Fibroblast of skin of back (primary cell): ENCODE results near the gene KTN1.

Source experiments
- DNase-seq: peaks from one replicate; pipeline ENCODE4 v3.0.0-alpha.2; 2013

The KTN1 gene

DNA sequence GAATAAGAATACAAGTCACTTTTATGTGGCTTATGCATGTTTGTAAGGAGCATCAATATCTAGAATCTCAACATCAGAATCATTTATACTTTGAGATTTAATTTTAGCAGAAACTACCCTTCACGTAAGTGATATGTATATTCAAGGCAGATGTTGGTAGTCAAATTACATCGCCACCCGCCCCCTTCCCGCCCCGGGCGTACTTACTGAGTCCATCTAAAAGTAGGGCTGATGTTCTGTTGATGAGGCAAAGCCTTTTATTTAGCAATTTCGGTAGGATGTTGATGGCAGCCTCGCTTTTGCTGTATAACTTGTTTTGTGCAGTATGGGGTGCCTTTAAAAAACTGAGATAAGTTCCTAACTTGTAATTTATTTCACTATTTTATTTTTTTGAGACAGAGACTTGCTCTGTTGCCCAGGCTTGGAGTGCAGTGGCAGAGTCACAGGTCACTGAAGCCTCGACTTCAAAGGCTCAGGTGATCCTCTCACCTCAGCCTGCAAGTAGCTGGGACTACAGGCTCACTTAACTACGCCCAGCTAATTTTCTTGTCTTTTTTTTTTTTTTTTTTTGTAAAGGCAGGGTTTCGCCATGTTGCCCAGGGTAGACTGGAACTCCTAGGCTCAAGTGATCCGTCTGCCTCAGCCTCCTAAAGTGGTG lies 30.8 kb downstream of the KTN1 start:
- DNase-seq, result no peak

DNA sequence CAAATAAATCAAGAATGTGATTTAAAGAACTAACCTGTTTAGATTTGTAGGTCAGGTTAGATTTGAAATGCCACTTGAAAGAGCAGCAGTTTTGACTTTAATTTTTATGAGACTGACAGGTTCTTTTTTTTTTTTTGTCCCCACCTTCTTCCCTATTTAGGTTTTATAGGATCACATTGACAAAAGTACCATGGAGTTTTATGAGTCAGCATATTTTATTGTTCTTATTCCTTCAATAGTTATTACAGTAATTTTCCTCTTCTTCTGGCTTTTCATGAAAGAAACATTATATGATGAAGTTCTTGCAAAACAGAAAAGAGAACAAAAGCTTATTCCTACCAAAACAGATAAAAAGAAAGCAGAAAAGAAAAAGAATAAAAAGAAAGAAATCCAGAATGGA lies 31.9 kb downstream of the KTN1 start:
- no peak for DNase-seq

GRCh38 chr14:55614304-55614703 lies 34.3 kb downstream of the KTN1 start:
- no peak for DNase-seq

DNA sequence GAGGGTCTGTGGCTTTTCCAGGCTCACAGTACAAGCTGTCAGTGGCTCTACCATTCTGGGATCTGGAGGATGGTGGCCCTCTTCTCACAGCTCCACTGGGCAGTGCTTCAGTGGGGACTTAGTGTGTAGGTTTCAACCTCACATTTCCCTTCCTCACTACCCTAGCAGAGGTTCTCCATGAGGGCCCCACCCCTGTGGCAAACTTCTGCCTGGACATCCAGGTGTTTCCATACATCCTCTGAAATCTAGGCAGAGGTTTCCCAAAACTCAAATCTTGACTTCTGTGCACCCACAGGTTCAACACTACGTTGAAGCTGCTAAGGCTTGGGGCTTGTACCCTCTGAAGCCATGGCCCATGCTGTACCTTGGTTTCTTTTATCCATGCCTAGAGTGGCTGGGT lies 40.3 kb downstream of the KTN1 start:
- DNase-seq, result no peak

DNA sequence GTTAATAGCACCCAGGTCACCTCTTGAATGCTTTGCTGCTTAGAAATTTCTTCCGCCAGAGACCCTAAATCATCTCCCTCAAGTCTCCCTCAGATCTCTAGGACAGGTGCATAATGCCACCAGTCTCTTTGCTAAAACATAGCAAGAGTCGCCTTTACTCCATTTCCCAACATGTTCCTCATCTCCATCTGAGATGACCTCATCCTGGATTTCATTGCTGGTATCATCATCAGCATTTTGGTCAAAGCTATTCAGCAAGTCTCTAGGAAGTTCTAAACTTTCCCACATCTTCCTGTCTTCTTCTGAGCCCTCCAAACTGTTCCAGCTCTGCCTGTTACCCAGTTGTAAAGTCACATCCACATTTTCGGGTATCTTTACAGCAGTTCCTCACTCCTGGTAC lies 41.0 kb downstream of the KTN1 start:
- no peak for DNase-seq

DNA sequence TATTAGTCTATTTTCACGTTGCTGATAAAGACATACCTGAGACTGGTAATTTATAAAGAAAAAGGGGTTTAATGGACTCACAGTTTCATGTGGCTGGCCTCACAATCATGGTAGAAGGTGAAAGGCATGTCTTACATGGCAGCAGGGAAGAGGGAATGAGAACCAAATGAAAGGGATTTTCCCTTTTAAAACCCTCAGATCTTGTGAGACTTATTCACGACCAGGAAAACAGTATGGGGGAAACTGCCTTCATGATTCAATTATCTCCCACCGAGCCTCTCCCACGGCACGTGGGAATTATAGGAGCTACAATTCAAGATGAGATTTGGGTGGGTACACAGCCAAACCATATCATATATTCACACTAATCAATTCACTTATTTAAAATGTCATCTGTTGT lies 41.4 kb downstream of the KTN1 start:
- DNase-seq, result no peak

- DNase-seq, result peak; percentile 26
Measured at GRCh38 chr14:55624913-55625312, 44.9 kb downstream of the KTN1 start.

- DNase-seq, result no peak
Measured at GRCh38 chr14:55625481-55625880, 45.5 kb downstream of the KTN1 start.

GRCh38 chr14:55626131-55626530 lies 46.1 kb downstream of the KTN1 start:
- DNase-seq, result no peak

- no peak for DNase-seq
Measured at GRCh38 chr14:55628426-55628825, 48.4 kb downstream of the KTN1 start.

DNA sequence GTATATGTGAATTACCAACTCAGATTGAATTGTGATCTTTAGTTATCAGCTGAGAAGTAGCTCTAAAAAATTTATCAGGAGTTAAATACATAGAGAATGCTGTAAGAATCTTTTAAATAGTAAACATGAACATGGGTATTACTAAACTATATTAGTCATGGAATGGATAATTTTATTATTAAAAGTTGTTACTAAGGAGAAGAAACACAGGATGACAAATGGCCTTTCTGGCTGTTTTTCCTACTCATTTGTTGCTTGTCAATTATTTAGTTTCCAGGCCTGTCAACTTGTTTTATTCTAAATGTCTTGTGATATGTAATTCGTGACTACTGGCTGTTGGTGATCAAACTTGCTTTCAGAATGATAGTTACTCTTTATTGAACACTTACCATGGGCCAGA lies 58.7 kb downstream of the KTN1 start:
- peak; percentile 0 for DNase-seq

DNA sequence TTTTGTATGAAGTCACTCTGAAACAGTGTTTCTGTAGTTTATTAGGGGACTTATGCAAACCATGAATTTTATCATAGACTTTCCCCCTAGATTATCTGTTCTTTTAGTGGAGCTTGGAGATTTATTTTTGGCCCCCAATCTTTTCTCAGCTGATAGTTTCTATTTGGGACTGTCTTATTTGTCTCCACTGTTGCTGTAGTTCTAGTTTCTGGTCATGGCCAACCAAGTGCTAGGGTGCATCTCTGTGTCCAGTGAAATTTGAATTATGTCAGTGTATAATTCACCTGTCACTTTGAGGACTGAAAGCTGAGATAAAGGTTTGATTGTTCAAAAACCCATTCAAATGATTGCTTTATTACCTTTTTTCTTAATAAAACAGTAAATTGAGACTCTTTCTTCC lies 61.3 kb downstream of the KTN1 start:
- no peak for DNase-seq

- DNase-seq, result no peak
Measured at GRCh38 chr14:55641954-55642353, 61.9 kb downstream of the KTN1 start.

- DNase-seq, result no peak
Measured at GRCh38 chr14:55645145-55645544, 65.1 kb downstream of the KTN1 start.

DNA sequence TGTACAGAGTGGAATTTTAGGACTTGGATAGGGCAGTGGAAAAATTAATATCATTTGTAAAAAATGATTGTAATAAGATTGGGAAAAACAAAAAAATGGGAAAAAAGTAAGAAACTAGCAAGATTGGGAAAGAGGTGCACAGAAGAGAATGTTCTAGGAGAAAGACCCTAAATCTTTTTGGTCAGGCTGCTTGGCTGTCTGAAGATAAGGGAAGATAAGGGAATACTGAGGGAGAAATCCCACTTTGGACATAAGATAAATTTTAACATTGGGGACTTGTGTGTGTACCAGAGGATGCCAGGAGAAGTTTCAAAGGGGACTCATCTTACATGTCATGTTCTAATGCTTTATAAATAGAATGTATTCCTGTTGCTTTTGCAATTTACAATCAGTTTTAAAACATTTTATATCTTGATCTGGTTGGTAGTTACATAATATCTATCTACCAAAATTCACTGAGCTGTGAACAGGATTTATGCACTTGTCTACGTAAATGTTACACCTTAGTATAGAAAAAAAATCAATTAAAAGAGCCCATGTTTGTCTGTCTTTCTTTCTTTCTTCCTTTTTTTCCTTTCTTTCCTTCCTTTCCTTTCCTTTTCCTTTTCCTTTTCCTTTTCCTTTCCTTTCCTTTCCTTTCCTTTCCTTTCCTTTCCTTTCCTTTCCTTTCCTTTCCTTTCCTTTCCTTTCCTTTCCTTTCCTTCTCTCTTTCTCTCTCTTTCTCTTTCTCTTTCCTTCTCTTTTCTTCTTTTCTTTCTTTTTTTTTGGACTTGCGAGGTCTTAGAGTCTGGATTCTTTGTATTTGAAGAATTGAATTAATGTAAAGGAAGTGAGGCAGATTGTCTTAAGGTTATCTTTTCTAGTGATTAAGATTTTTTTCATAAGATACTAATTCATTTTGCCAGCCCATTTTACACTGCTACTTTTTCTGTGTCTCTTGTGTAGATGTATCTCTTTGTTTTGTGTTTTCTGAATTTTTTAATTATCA lies 66.1 kb downstream of the KTN1 start:
- DNase-seq, result no peak

GRCh38 chr14:55650992-55651391 lies 71.0 kb downstream of the KTN1 start:
- no peak for DNase-seq

GRCh38 chr14:55654243-55654642 lies 74.2 kb downstream of the KTN1 start:
- DNase-seq, result no peak

- no peak for DNase-seq
Measured at GRCh38 chr14:55661029-55661428, 81.0 kb downstream of the KTN1 start.

GRCh38 chr14:55662752-55663151 lies 82.7 kb downstream of the KTN1 start:
- no peak for DNase-seq

- peak; percentile 11 for DNase-seq
Measured at GRCh38 chr14:55665067-55665675, 85.2 kb downstream of the KTN1 start.

DNA sequence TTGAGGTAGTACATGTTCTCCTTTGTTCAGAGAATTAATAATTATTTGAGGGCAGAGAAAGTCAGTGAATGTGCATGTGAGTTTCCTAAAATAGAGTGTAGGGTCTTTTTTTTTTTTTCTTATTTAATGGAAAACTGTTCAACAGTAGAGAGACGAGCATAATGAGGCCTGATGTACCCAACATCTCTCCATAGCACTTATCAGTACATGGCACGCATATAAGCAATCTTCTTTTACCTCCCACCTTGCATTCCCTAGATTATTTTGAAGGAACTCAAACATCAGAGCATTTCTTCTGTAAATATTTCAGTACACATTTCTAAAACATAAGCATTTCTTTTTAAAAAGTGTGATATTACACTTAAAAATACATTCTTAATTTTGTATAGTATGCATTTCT lies 87.8 kb downstream of the KTN1 start:
- no peak for DNase-seq

- no peak for DNase-seq
Measured at GRCh38 chr14:55671641-55672040, 91.6 kb downstream of the KTN1 start.

DNA sequence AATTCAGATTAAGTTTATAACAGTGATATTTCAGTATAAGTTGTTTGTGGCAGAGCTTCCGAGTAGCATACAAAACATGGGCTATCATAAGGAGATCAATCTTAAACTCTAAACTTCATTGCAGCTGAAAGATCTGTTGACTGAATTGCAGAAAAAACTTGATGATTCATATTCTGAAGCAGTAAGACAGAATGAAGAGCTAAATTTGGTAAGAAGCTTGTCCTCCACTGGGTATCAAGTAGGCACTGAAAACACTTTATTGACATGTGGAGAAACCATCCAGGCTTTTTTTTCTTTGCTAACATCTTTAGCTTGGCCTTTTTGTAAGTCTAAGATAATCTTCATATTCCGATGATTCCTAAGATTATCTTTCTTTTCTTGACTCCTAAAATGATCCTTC lies 93.0 kb downstream of the KTN1 start:
- no peak for DNase-seq

DNA sequence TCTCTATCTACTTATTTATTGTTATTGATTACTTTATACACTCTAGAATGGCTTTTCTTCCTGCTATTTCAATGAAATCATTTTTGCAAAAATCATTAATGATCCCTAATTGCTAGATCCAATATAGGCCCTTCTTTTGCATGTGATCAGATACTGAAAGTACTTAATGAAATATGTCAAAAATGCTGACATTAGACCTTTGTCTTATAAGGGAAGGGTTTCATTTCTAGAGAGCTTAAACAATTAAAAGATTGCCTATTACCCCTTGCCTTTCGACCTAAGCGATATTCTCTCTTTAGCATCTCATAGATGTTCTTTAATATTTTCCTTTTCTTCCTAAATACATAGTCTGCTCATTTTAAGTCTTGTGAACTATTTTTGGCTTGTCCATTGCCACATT lies 101.1 kb downstream of the KTN1 start:
- DNase-seq, result no peak
